BLaER1 (cell line): ENCODE results near the gene TASP1.

Experiments used
- H3K27ac ChIP-seq: shearing (Covaris generic); formaldehyde crosslinking; 2 replicates; pipeline ENCODE4 v1.8.1; 2022
- H3K27me3 ChIP-seq: shearing (Covaris generic); formaldehyde crosslinking; 2 replicates; pipeline ENCODE4 v1.8.1; 2022
- H3K36me3 ChIP-seq: shearing (Covaris generic); formaldehyde crosslinking; 2 replicates; pipeline ENCODE4 v1.8.1; 2022
- H3K4me1 ChIP-seq: shearing (Covaris generic); formaldehyde crosslinking; 2 replicates; pipeline ENCODE4 v1.8.1; 2022
- H3K4me2 ChIP-seq: shearing (Covaris generic); formaldehyde crosslinking; 2 replicates; pipeline ENCODE4 v1.8.1; 2022
- H3K4me3 ChIP-seq: shearing (Covaris generic); formaldehyde crosslinking; 2 replicates; pipeline ENCODE4 v1.8.1; 2022
- H3K9ac ChIP-seq: shearing (Covaris generic); formaldehyde crosslinking; 2 replicates; pipeline ENCODE4 v1.8.1; 2022
- H3K9me3 ChIP-seq: shearing (Covaris generic); formaldehyde crosslinking; 2 replicates; pipeline ENCODE4 v1.8.1; 2022
- H4K20me1 ChIP-seq: shearing (Covaris generic); formaldehyde crosslinking; 2 replicates; pipeline ENCODE4 v1.8.1; 2022
- Cebpa-rat ChIP-seq: shearing (Covaris generic); IDR thresholded peaks from 2 replicates; pipeline ENCODE4 v1.8.1; 2022

Gene TASP1

DNA sequence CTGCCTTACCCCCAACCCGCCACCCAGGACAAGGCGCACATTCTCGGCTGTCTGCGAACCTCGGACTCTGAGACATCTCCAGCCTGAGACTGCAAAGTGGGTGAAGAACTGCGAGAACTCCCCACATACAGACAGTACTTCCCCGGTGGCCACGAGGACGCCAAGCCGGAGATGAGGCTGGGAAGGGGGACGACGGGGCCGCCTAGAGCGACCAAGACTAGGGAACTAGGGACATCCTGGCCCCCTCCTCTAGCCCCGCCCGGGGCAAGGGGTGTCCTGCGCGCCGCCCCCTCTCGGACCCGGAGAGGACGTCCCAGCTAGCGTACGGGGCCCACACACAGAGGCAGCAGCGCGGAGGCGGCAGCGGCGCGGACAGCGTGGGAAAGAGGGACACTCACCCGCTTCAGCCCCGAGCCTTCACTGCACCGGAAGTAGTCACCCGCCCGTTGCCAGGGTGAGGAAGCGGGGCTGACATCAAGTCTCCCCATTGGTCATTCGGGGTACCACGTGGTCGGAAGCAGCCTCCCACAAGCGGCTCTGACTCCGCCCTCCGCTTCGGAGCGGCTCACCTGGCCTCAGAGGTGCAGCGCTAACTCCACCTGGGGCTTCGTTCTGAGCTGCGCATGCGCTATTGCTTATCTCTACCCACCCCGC, at the start of gene TASP1:
TASP1 (minus strand) TSS at position 437 of the 654 bp plus-strand sequence. CDS start 8,854 bp downstream, outside the sequence.
- Histone ChIP-seq H3K36me3 (no peaks in the 10 kb centered on the region), H3K4me1 (peaks cover 12% of the 10 kb centered on the region), H3K27ac (peak within 1 kb of the TSS; percentile 54), H3K9ac (peak within 1 kb of the TSS; percentile 79), H3K9me3 (no peaks in the 10 kb centered on the region), H3K4me2 (peak within 1 kb of the TSS; percentile 83), H3K4me3 (peak within 1 kb of the TSS; percentile 86), H3K27me3 (no peaks in the 10 kb centered on the region), H4K20me1 (peaks cover 32% of the 10 kb centered on the region)
- no peak for TF ChIP-seq Cebpa-rat

DNA sequence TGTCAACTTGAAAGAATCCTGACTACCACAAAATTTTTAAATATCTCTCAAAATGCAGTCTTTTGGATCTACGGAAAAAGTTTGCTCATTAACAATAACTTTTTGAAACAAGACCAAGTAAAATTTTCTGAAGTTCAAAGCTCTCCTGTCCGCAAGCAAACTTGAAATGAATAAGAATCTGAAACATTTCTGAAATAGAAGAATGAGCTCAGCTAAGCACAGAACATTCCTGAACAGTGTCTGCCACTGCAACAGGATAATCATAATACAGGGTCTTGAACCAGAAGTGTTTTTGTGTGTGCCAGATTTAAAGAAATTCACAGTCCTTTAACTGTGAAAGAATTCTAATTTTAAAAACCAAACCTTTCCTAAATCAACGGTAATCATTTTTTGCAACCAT, 49.1 kb upstream of the TASP1 start:
- no peak overlapping the region for H3K4me3 ChIP-seq
- H3K9ac ChIP-seq: no peak overlapping the region
- H3K4me2 ChIP-seq: no peak overlapping the region
- H3K9me3 ChIP-seq: no peaks in the 10 kb centered on the region
- no peak for TF ChIP-seq Cebpa-rat
- H3K36me3 ChIP-seq: no peaks in the 10 kb centered on the region
- peaks cover 18% of the 10 kb centered on the region for H3K4me1 ChIP-seq
- H4K20me1 ChIP-seq: no peaks in the 10 kb centered on the region
- H3K27me3 ChIP-seq: no peaks in the 10 kb centered on the region
- no peak overlapping the region for H3K27ac ChIP-seq

GRCh38 chr20:13685623-13686022, 46.9 kb upstream of the TASP1 start:
- Histone ChIP-seq H3K36me3 (no peaks in the 10 kb centered on the region), H3K4me1 (peaks cover 18% of the 10 kb centered on the region), H3K27ac (no peak overlapping the region), H3K4me2 (no peak overlapping the region), H3K4me3 (no peak overlapping the region), H4K20me1 (no peaks in the 10 kb centered on the region), H3K9me3 (no peaks in the 10 kb centered on the region), H3K27me3 (no peaks in the 10 kb centered on the region), H3K9ac (no peak overlapping the region)
- no peak for TF ChIP-seq Cebpa-rat

GRCh38 chr20:13684566-13685222, 46.0 kb upstream of the TASP1 start:
- Histone ChIP-seq H3K4me1 (peaks cover 18% of the 10 kb centered on the region), H3K4me2 (peak overlapping the region; percentile 76), H3K9me3 (no peaks in the 10 kb centered on the region), H3K36me3 (no peaks in the 10 kb centered on the region), H3K27me3 (no peaks in the 10 kb centered on the region), H4K20me1 (no peaks in the 10 kb centered on the region), H3K4me3 (no peak overlapping the region), H3K27ac (no peak overlapping the region), H3K9ac (no peak overlapping the region)
- no peak for TF ChIP-seq Cebpa-rat

GRCh38 chr20:13683833-13684232, 45.1 kb upstream of the TASP1 start:
- Histone ChIP-seq H3K36me3 (no peaks in the 10 kb centered on the region), H3K27ac (no peak overlapping the region), H3K27me3 (no peaks in the 10 kb centered on the region), H3K4me2 (peak overlapping the region; percentile 76), H3K9ac (no peak overlapping the region), H3K4me3 (no peak overlapping the region), H4K20me1 (no peaks in the 10 kb centered on the region), H3K4me1 (peaks cover 18% of the 10 kb centered on the region), H3K9me3 (no peaks in the 10 kb centered on the region)
- no peak for TF ChIP-seq Cebpa-rat

GRCh38 chr20:13681248-13682125, 42.8 kb upstream of the TASP1 start:
- Histone ChIP-seq H3K27ac (no peak overlapping the region), H3K9me3 (no peaks in the 10 kb centered on the region), H3K4me3 (no peak overlapping the region), H3K27me3 (no peaks in the 10 kb centered on the region), H3K9ac (no peak overlapping the region), H3K4me2 (no peak overlapping the region), H3K4me1 (peaks cover 18% of the 10 kb centered on the region), H4K20me1 (no peaks in the 10 kb centered on the region), H3K36me3 (no peaks in the 10 kb centered on the region)
- TF ChIP-seq Cebpa-rat: no peak

GRCh38 chr20:13678944-13679343, 40.2 kb upstream of the TASP1 start:
- H3K4me3 ChIP-seq: no peak overlapping the region
- H3K4me1 ChIP-seq: peaks cover 4% of the 10 kb centered on the region
- H3K27ac ChIP-seq: no peak overlapping the region
- TF ChIP-seq Cebpa-rat: no peak
- no peaks in the 10 kb centered on the region for H3K36me3 ChIP-seq
- H4K20me1 ChIP-seq: no peaks in the 10 kb centered on the region
- H3K27me3 ChIP-seq: no peaks in the 10 kb centered on the region
- no peak overlapping the region for H3K9ac ChIP-seq
- H3K9me3 ChIP-seq: no peaks in the 10 kb centered on the region
- no peak overlapping the region for H3K4me2 ChIP-seq

GRCh38 chr20:13677241-13677640, 38.5 kb upstream of the TASP1 start:
- Histone ChIP-seq H3K36me3 (no peaks in the 10 kb centered on the region), H4K20me1 (no peaks in the 10 kb centered on the region), H3K4me1 (no peaks in the 10 kb centered on the region), H3K27ac (no peak overlapping the region), H3K9me3 (no peaks in the 10 kb centered on the region), H3K9ac (no peak overlapping the region), H3K4me2 (no peak overlapping the region), H3K4me3 (no peak overlapping the region), H3K27me3 (no peaks in the 10 kb centered on the region)
- no peak for TF ChIP-seq Cebpa-rat

DNA sequence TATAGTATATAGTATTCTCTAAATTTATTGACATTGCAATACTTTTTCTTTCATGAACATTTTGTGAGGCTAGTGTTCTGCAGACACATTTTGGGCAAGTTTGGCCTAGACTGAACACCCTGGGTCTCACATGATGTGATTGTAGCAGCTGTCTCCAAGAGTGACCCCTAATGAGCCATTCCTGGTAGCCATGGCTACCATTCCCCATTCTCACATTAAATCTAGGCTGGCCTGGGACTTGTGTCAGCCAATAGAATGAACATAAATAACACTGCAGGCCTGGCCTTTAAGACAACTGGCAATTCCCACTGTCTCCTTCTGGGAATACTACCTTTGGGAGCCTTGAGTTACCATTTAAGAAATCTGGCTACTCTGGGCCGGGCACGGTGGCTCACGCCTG, 38.0 kb upstream of the TASP1 start:
- TF ChIP-seq Cebpa-rat: no peak
- no peaks in the 10 kb centered on the region for H3K27me3 ChIP-seq
- no peaks in the 10 kb centered on the region for H3K36me3 ChIP-seq
- H3K27ac ChIP-seq: no peak overlapping the region
- no peak overlapping the region for H3K9ac ChIP-seq
- H3K4me1 ChIP-seq: no peaks in the 10 kb centered on the region
- no peaks in the 10 kb centered on the region for H4K20me1 ChIP-seq
- H3K4me2 ChIP-seq: no peak overlapping the region
- H3K4me3 ChIP-seq: no peak overlapping the region
- no peaks in the 10 kb centered on the region for H3K9me3 ChIP-seq

- Histone ChIP-seq H3K9ac (no peak overlapping the region), H4K20me1 (no peaks in the 10 kb centered on the region), H3K4me3 (no peak overlapping the region), H3K4me1 (no peaks in the 10 kb centered on the region), H3K36me3 (no peaks in the 10 kb centered on the region), H3K9me3 (no peaks in the 10 kb centered on the region), H3K27me3 (no peaks in the 10 kb centered on the region), H3K4me2 (no peak overlapping the region), H3K27ac (no peak overlapping the region)
- TF ChIP-seq Cebpa-rat: no peak
Measured at GRCh38 chr20:13672690-13673089, 34.0 kb upstream of the TASP1 start.
